HEK293T (cell line): ENCODE data around the gene DNASE1.

Source experiments
- CTCF ChIA-PET: fragments of 350-600 bp; formaldehyde crosslinking; extraction: SDS; loops from one replicate; lab custom pipeline; 2021; ENCODE audit warnings: antibody characterized with exemption, inconsistent platforms; lab: Yijun Ruan, JAX
- POLR2A ChIA-PET: fragments of 350-600 bp; formaldehyde crosslinking; extraction: SDS; loops from one replicate; lab custom pipeline; 2020; ENCODE audit warnings: antibody characterized with exemption, inconsistent platforms; lab: Yijun Ruan, JAX
- DNase-seq: peaks from one replicate; pipeline ENCODE4 v3.0.0; 2012; ENCODE audit warnings: mixed read lengths; ENCODE audit errors: extremely low spot score
- ARNT ChIP-seq: fragments of 450-650 bp; IDR thresholded peaks from 2 replicates; pipeline ENCODE4 v1.6.1; 2017; ENCODE audit warnings: mild to moderate bottlenecking
- BHLHE40 ChIP-seq: fragments of 450-650 bp; IDR thresholded peaks from 2 replicates; pipeline ENCODE4 v1.6.1; 2016; ENCODE audit warnings: mild to moderate bottlenecking, moderate library complexity, borderline replicate concordance
- CTBP1 ChIP-seq: fragments of 450-650 bp; IDR thresholded peaks from 2 replicates; pipeline ENCODE4 v1.6.1; 2016; ENCODE audit warnings: borderline replicate concordance
- ELF4 ChIP-seq: fragments of 450-650 bp; IDR thresholded peaks from 2 replicates; pipeline ENCODE4 v1.6.1; 2017; ENCODE audit warnings: antibody characterized with exemption
- FOXA1 ChIP-seq: fragments of 450-650 bp; IDR thresholded peaks from 2 replicates; pipeline ENCODE4 v1.6.1; 2016; ENCODE audit warnings: mild to moderate bottlenecking
- FOXK2 ChIP-seq: fragments of 450-650 bp; IDR thresholded peaks from 2 replicates; pipeline ENCODE4 v1.6.1; 2016; ENCODE audit warnings: mild to moderate bottlenecking
- FOXM1 ChIP-seq: fragments of 450-650 bp; IDR thresholded peaks from 2 replicates; pipeline ENCODE4 v1.6.1; 2017; ENCODE audit warnings: mild to moderate bottlenecking, borderline replicate concordance
- HDGF ChIP-seq: fragments of 450-650 bp; IDR thresholded peaks from 2 replicates; pipeline ENCODE4 v1.6.1; 2017; ENCODE audit warnings: antibody characterized with exemption, borderline replicate concordance
- L3MBTL2 ChIP-seq: fragments of 450-650 bp; conservative IDR thresholded peaks from 2 replicates; pipeline ENCODE4 v1.6.1; 2016; ENCODE audit warnings: mild to moderate bottlenecking
- LEF1 ChIP-seq: fragments of 450-650 bp; IDR thresholded peaks from 2 replicates; pipeline ENCODE4 v1.6.1; 2017; ENCODE audit warnings: mild to moderate bottlenecking, borderline replicate concordance
- NFRKB ChIP-seq: fragments of 450-650 bp; IDR thresholded peaks from 2 replicates; pipeline ENCODE4 v1.6.1; 2016; ENCODE audit warnings: mild to moderate bottlenecking, moderate library complexity
- PKNOX1 ChIP-seq: fragments of 450-650 bp; IDR thresholded peaks from 2 replicates; pipeline ENCODE4 v1.6.1; 2016
- SP1 ChIP-seq: fragments of 450-650 bp; IDR thresholded peaks from 2 replicates; pipeline ENCODE4 v1.6.1; 2017
- SUZ12 ChIP-seq: fragments of 450-650 bp; IDR thresholded peaks from 2 replicates; pipeline ENCODE4 v1.6.1; 2016; ENCODE audit warnings: mild to moderate bottlenecking
- TARDBP ChIP-seq: fragments of 450-650 bp; IDR thresholded peaks from 2 replicates; pipeline ENCODE4 v1.6.1; 2016
- ZNF384 ChIP-seq: fragments of 450-650 bp; IDR thresholded peaks from 2 replicates; pipeline ENCODE4 v1.6.1; 2016

Gene DNASE1

DNA sequence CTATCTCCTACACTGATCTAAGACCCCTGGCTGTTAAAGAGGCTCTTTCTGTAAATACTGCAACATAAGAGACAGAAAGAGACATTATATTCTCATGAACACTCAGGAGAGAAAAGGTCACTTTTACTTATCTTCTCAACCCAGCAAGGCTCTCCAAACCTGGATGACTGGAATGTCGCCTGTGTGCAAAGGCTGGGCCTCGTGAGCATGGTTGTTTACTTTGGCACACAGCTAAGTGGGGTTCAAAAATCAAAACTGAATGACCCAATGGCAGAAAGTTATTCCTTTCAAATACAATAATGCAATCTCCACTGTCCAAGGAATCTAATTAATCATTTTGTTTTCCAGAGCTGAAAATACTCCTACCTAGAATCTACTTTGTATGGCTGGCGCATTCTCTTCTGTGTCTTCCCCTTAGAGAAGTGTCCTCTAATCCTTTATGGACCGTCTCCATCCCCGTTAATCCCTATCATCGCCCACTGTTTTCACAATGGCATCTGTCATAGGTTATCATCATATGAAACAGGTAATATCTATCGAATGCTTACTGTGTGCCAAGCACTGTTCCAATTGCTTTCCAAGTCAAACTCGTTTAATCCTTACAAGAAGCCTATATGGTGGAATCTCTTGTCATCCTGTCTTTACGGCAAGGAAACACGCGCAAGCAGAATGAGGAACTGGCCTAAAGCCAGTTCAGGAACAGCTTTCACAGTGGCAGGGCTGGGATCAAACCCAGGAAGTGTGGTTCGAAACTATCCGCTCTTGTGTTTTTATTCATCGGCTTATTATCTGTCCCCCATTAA is 44.4 kb upstream of the DNASE1 start:
- TF ChIP-seq LEF1: no peak
- TF ChIP-seq L3MBTL2: no peak
- TF ChIP-seq FOXA1: no peak
- TF ChIP-seq ZNF384: no peak
- TF ChIP-seq TARDBP: no peak
- TF ChIP-seq NFRKB: no peak
- no peak for TF ChIP-seq PKNOX1
- no peak for TF ChIP-seq FOXM1
- no peak for TF ChIP-seq FOXK2
- no peak for TF ChIP-seq SUZ12
- DNase-seq: no peak
- CTCF ChIA-PET: no interaction called here
- POLR2A ChIA-PET: no interaction called here

GRCh38 chr16:3610698-3611145 is 43.8 kb upstream of the DNASE1 start:
- no peak for DNase-seq
- POLR2A ChIA-PET: no interaction called here
- CTCF ChIA-PET: no interaction called here
- TF ChIP-seq NFRKB (no peak), L3MBTL2 (peak; percentile 18)

GRCh38 chr16:3611146-3611975 is 43.1 kb upstream of the DNASE1 start, which contains the start of gene SLX4:
Gene SLX4 (minus strand): TSS chr16:3611606. CDS start chr16:3608964, 2,642 bp downstream.
- DNase-seq: peak; percentile 100
- CTCF ChIA-PET: no interaction called here
- no peak for TF ChIP-seq PKNOX1
- TF ChIP-seq NFRKB: no peak
- no peak for TF ChIP-seq BHLHE40
- no peak for TF ChIP-seq SP1
- no peak for TF ChIP-seq HDGF
- no peak for TF ChIP-seq LEF1
- TF ChIP-seq TARDBP: no peak
- TF ChIP-seq CTBP1: no peak
- no peak for TF ChIP-seq ZNF384
- no peak for TF ChIP-seq SUZ12
- TF ChIP-seq ELF4: no peak
- TF ChIP-seq L3MBTL2: no peak
- TF ChIP-seq FOXK2: no peak
- POLR2A ChIA-PET: interaction anchor here (1.1 kb wide), 1 partner anchor 57 kb away, joined by 3 read pairs; no protein-coding TSS in a partner anchor

DNA sequence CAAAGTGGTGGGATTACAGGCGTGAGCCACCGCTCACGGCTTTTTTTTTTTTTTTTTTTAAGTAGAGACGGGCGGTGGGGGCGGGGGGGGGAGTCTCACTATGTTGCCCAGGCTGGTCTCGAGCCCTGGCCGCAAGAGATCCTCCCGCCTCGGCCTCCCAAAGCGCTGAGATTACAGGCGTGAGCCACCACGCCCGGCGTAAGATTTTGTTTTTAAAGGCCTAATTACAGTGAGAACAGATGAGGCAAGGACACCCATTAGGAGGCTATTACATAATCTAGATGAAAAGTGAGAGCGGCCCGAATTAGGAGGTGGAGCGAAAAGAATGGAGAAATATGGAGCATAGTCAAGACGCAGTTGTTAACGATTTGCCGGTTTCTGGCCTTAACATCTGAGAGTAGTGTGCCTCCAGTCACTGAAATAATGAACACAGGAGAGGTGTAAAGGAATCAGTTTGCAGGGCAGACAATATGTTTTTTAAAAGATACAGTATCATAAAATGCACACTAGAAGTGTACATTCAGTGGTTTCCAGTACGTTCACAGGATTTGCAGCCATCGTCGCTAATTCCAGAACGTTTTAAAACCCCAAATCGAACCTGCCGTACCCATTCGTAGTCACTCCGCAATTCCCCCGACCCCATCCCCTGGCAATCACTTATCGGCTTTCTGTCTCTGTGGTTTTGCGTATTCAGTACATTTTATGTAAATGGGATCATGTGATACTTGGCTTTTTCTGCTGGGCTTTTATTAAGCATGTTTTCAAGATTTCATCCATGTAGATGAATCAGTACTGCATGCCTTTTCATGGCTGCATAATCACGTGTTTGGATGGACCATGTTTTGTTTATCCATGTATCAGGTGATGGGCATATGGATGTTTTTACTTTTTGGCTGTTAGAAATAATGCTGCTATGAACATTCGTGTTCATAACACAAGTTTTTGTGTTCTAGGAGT is 41.7 kb upstream of the DNASE1 start:
- TF ChIP-seq CTBP1: no peak
- TF ChIP-seq FOXA1: no peak
- no peak for TF ChIP-seq TARDBP
- no peak; the same call in 1 of the 2 replicates for TF ChIP-seq ZNF384
- no peak for TF ChIP-seq FOXK2
- no peak for TF ChIP-seq PKNOX1
- TF ChIP-seq BHLHE40: no peak
- no peak for TF ChIP-seq HDGF
- TF ChIP-seq NFRKB: no peak
- TF ChIP-seq ELF4: no peak
- TF ChIP-seq L3MBTL2: no peak
- no peak for TF ChIP-seq ARNT
- TF ChIP-seq LEF1: no peak
- TF ChIP-seq SP1: no peak
- no peak for TF ChIP-seq SUZ12
- TF ChIP-seq FOXM1: no peak
- no peak for DNase-seq
- CTCF ChIA-PET: no interaction called here
- POLR2A ChIA-PET: interaction anchor here (1.1 kb wide), 1 partner anchor 56 kb away, joined by 3 read pairs; no protein-coding TSS in a partner anchor

- no peak for DNase-seq
- CTCF ChIA-PET: no interaction called here
- TF ChIP-seq ARNT (no peak), PKNOX1 (no peak), L3MBTL2 (no peak), CTBP1 (no peak), BHLHE40 (no peak), NFRKB (no peak), HDGF (no peak), FOXA1 (no peak), SUZ12 (no peak), ELF4 (no peak), TARDBP (no peak), LEF1 (no peak), FOXM1 (no peak), SP1 (no peak), ZNF384 (no peak)
- POLR2A ChIA-PET: no interaction called here
Measured at GRCh38 chr16:3618769-3619141, 35.7 kb upstream of the DNASE1 start.
